Sigmoid colon (tissue), 4 donors: ENCODE data around the gene IL12B.

Experiments used
- CTCF ChIP-seq, 4 experiments: fragments of 450-650 bp in 3 of 4; fragments of 200-600 bp in 1 of 4; IDR thresholded peaks; one replicate each; pipeline ENCODE4 v1.5.1; 2016 to 2019; ENCODE audit warnings: antibody characterized with exemption in 4 of 4, mild to moderate bottlenecking in 3 of 4, moderate library complexity in 2 of 4
- EP300 ChIP-seq, 4 donors: sonication (generic); formaldehyde crosslinking; IDR thresholded peaks; one replicate each; pipeline ENCODE4 v1.6.1; 2017; ENCODE audit warnings: antibody characterized with exemption in 4 of 4
- POLR2A ChIP-seq, 2 donors: fragments of 450-650 bp; IDR thresholded peaks; one replicate each; pipeline ENCODE4 v1.6.1; 2016; ENCODE audit warnings: antibody characterized with exemption in 2 of 2, mild to moderate bottlenecking in 2 of 2, moderate library complexity in 2 of 2
- POLR2AphosphoS5 ChIP-seq, 4 donors: sonication (generic); formaldehyde crosslinking; IDR thresholded peaks; one replicate each; pipeline ENCODE4 v1.6.1; 2017; ENCODE audit warnings: antibody characterized with exemption in 4 of 4

- TF ChIP-seq CTCF (IDR thresholded peaks at IDR 0.05) = peak in 1 of 4 experiments; percentile 15
- TF ChIP-seq POLR2A (IDR thresholded peaks at IDR 0.05) = no peak
- no peak for TF ChIP-seq EP300 (IDR thresholded peaks at IDR 0.05)
- no peak for TF ChIP-seq POLR2AphosphoS5 (IDR thresholded peaks at IDR 0.05)
Measured at GRCh38 chr5:159286420-159287035, 43.8 kb downstream of the IL12B start.
